ENCODE measurements around the gene DHRS7. TPM values are rescaled to one million over a fixed set of nuclear protein-coding genes. Genes with fewer than 3 reads are reported as not detected.

The DHRS7 gene
- total and polyA plus RNA-seq, 2 experiments from 2014 or later: 55.0 to 88.9 TPM

DNA sequence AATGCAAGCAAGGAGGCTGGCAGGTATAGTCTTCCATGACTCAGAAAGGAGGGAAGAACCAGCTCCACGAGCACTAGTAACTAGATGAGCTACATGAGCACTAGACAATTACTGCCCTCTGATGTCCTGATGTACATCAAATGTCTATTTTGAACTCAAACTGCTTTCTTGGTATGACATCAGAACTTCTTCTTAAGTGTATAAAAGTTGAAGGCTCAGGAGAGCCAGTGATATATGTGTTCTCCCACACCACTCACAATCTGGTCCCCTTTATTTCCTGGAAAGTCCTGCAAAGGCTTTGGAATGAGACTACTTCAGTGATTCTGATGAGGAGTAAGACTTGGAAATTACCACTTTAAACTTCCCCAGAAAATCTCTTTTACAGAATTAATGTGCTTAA lies 18.5 kb upstream of the DHRS7 start:
- Histone ChIP-seq H3K4me1 (ENCODE audit: insufficient read depth) (peaks cover 18% of the 10 kb centered on the region), H3K9ac (peak overlapping the region; percentile 60), H3K4me3 (peak overlapping the region; percentile 74), H4K20me1 (ENCODE audit: insufficient read depth) (no peaks in the 10 kb centered on the region), H3K9me2 (ENCODE audit: insufficient read depth) (no peaks in the 10 kb centered on the region), H3K36me3 (ENCODE audit: low read depth) (no peaks in the 10 kb centered on the region), H3K9me3 (ENCODE audit: low read depth) (no peaks in the 10 kb centered on the region), H3K4me2 (ENCODE audit: unreplicated experiment) (peak overlapping the region; percentile 100), H3K27me3 (replicated peaks; ENCODE audit: insufficient read depth) (no peaks in the 10 kb centered on the region), H3F3A (ENCODE audit: insufficient read depth) (no peaks in the 10 kb centered on the region), H3K79me2 (ENCODE audit: insufficient read depth) (no peaks in the 10 kb centered on the region), H2AFZ (peak overlapping the region; percentile 91), H3K27ac (no peak overlapping the region)
- 17 to 35% methylated on average over 1 of the region's 1 CpG for WGBS, 2 experiments (ENCODE audit: low coverage in 1 of 2, low lambda C conversion rate in 2 of 2, missing lambda C conversion rate in 2 of 2)
- TF ChIP-seq EZH2phosphoT487 (IDR thresholded peaks at IDR 0.05; ENCODE audit: insufficient read depth, low read depth): no peak
- no peak for TF ChIP-seq EZH2 (IDR thresholded peaks at IDR 0.05; ENCODE audit: insufficient read depth, poor library complexity, severe bottlenecking)
- DNase-seq: peak; percentile 31
- in situ Hi-C loops (cut with MboI): loop anchor here (5.0 to 25.0 kb wide), 3 partner anchors 119 to 546 kb away; no protein-coding TSS in a partner anchor

DNA sequence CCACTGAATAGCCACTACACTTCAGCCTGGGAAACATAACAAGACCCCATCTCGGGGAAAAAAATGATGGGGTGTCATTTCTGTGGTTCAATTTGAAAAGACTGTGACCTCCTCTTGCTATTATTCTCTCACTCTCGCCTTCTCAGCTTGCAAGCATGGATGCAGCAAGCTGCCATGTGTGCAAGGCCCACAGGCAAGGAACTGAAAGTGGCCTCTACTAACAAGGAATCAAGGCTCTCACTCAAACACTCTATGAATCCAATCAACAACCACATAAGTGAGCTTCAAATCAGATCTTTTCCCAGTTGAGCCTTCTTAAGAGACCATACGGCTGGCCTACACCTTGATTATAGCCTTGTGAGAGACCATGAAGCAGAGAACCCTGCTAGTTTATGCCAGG lies 17.9 kb upstream of the DHRS7 start:
- Histone ChIP-seq H3K9ac (no peak overlapping the region), H3K36me3 (ENCODE audit: low read depth) (no peaks in the 10 kb centered on the region), H3F3A (ENCODE audit: insufficient read depth) (no peaks in the 10 kb centered on the region), H3K4me1 (ENCODE audit: insufficient read depth) (peaks cover 18% of the 10 kb centered on the region), H3K27ac (no peak overlapping the region), H3K27me3 (replicated peaks; ENCODE audit: insufficient read depth) (no peaks in the 10 kb centered on the region), H3K79me2 (ENCODE audit: insufficient read depth) (no peaks in the 10 kb centered on the region), H4K20me1 (ENCODE audit: insufficient read depth) (no peaks in the 10 kb centered on the region), H3K9me3 (ENCODE audit: low read depth) (no peaks in the 10 kb centered on the region), H3K4me3 (no peak overlapping the region), H2AFZ (0 out of 2 replicates have a peak overlapping the region, but pooled peaks have one; percentile 91), H3K4me2 (ENCODE audit: unreplicated experiment) (no peak overlapping the region), H3K9me2 (ENCODE audit: insufficient read depth) (no peaks in the 10 kb centered on the region)
- 81 to 91% methylated on average over 3 of the region's 3 CpGs for WGBS, 2 experiments (ENCODE audit: low coverage in 1 of 2, low lambda C conversion rate in 2 of 2, missing lambda C conversion rate in 2 of 2)
- no peak for DNase-seq
- no peak for TF ChIP-seq EZH2 (IDR thresholded peaks at IDR 0.05; ENCODE audit: insufficient read depth, poor library complexity, severe bottlenecking)
- in situ Hi-C loops (cut with MboI): loop anchor here (5.0 to 25.0 kb wide), 3 partner anchors 118 to 546 kb away; no protein-coding TSS in a partner anchor

DNA sequence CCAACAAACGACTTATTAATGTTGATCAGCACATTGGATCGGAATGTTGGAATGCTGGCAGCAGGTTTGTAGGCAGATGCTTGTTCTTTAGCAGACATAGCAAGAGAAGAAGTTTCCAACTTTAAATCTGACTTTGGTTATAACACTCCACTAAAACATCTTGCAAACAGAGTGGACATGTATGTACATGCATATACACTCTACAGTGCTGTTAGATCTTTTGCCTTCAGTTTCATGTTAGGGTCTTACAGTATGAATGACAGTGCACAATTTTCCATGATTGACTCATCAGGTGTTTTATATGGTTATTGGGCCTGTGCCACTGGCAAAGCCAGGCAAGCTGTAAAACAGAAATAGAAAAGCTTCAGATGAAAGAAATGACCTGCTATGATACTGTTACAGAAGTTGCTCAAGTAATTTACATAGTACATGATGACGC lies 14.3 kb upstream of the DHRS7 start:
- H3K9ac ChIP-seq: no peak overlapping the region
- in situ Hi-C loops (cut with MboI): loop anchor here (25.0 kb wide), 1 partner anchor 542 kb away; no protein-coding TSS in a partner anchor
- 22 to 24% methylated on average over 3 of the region's 3 CpGs for WGBS, 2 experiments (ENCODE audit: low coverage in 1 of 2, low lambda C conversion rate in 2 of 2, missing lambda C conversion rate in 2 of 2)

DNA sequence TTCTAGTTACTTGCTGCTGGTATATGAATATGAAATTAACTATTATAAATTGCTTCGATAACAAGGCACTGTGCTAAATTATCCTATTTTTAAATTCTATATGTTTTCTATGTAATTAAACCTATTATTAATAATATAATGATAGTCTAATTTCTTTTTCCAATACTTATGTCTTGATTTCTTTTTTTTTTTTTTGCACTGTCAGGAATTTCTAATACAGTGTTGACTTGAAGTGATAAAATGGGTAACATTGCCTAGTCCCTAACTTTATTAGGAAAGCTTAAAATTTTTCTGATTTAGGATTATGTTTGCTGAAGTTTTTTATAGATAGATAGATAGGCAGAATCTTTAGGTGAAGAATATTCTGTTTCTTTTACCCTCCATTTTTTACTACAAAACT lies 13.6 kb upstream of the DHRS7 start:
- no peaks in the 10 kb centered on the region for H3K36me3 ChIP-seq (ENCODE audit: low read depth)
- in situ Hi-C loops (cut with MboI): loop anchor here (25.0 kb wide), 1 partner anchor 542 kb away; no protein-coding TSS in a partner anchor
- 84 to 92% methylated on average over 1 of the region's 1 CpG for WGBS, 2 experiments (ENCODE audit: low coverage in 1 of 2, low lambda C conversion rate in 2 of 2, missing lambda C conversion rate in 2 of 2)
- TF ChIP-seq EZH2 (IDR thresholded peaks at IDR 0.05; ENCODE audit: insufficient read depth, poor library complexity, severe bottlenecking) (no peak), EZH2phosphoT487 (IDR thresholded peaks at IDR 0.05; ENCODE audit: insufficient read depth, low read depth) (no peak)
- DNase-seq: no peak
- no peaks in the 10 kb centered on the region for H3F3A ChIP-seq (ENCODE audit: insufficient read depth)
- peaks cover 13% of the 10 kb centered on the region for H3K4me1 ChIP-seq (ENCODE audit: insufficient read depth)
- no peaks in the 10 kb centered on the region for H4K20me1 ChIP-seq (ENCODE audit: insufficient read depth)
- no peaks in the 10 kb centered on the region for H3K79me2 ChIP-seq (ENCODE audit: insufficient read depth)
- H3K27ac ChIP-seq: no peak overlapping the region
- no peaks in the 10 kb centered on the region for H3K27me3 ChIP-seq (replicated peaks; ENCODE audit: insufficient read depth)
- no peak overlapping the region for H3K4me2 ChIP-seq (ENCODE audit: unreplicated experiment)
- no peaks in the 10 kb centered on the region for H3K9me2 ChIP-seq (ENCODE audit: insufficient read depth)
- H3K9me3 ChIP-seq (ENCODE audit: low read depth): no peaks in the 10 kb centered on the region
- H3K4me3 ChIP-seq: no peak overlapping the region
- H3K9ac ChIP-seq: no peak overlapping the region
- no peak overlapping the region for H2AFZ ChIP-seq

More for the DNA sequence above, 14.3 kb upstream of the DHRS7 start:
- Histone ChIP-seq H3K4me3 (no peak overlapping the region), H3K27ac (peak overlapping the region; percentile 8; the same call in 1 of the 2 replicates), H3K79me2 (ENCODE audit: insufficient read depth) (no peaks in the 10 kb centered on the region), H3F3A (ENCODE audit: insufficient read depth) (no peaks in the 10 kb centered on the region), H2AFZ (no peak overlapping the region), H3K4me2 (ENCODE audit: unreplicated experiment) (no peak overlapping the region), H3K4me1 (ENCODE audit: insufficient read depth) (peaks cover 18% of the 10 kb centered on the region), H3K27me3 (replicated peaks; ENCODE audit: insufficient read depth) (no peaks in the 10 kb centered on the region), H3K9me3 (ENCODE audit: low read depth) (no peaks in the 10 kb centered on the region), H3K9me2 (ENCODE audit: insufficient read depth) (no peaks in the 10 kb centered on the region), H4K20me1 (ENCODE audit: insufficient read depth) (no peaks in the 10 kb centered on the region), H3K36me3 (ENCODE audit: low read depth) (no peaks in the 10 kb centered on the region)
- DNase-seq: peak; percentile 49
- no peak for TF ChIP-seq EZH2phosphoT487 (IDR thresholded peaks at IDR 0.05; ENCODE audit: insufficient read depth, low read depth)
- TF ChIP-seq EZH2 (IDR thresholded peaks at IDR 0.05; ENCODE audit: insufficient read depth, poor library complexity, severe bottlenecking): no peak
